ENCODE data around the gene SFXN3. TPM values are rescaled to one million over a fixed set of nuclear protein-coding genes. Genes with fewer than 3 reads are reported as not detected.

SFXN3 gene
- total and polyA plus RNA-seq, 2 of the 13 experiments (the other 11 are each of a cell fraction or from before 2014, with no cell fraction given): 16.8 to 71.5 TPM

- 0 out of 2 replicates have a peak, but pooled peaks have one; percentile 41 for TF ChIP-seq HNF1A (IDR thresholded peaks at IDR 0.05; ENCODE audit: low read depth)
- no peak for TF ChIP-seq HNF1A (CRISPR knock-in tag; IDR thresholded peaks at IDR 0.05; ENCODE audit: borderline replicate concordance)
- TF ChIP-seq CHD4 (IDR thresholded peaks at IDR 0.05; ENCODE audit: borderline replicate concordance, low read length): no peak
- TF ChIP-seq POLR2AphosphoS5 (IDR thresholded peaks at IDR 0.05; ENCODE audit: low read depth, low read length): peak; percentile 50
- TF ChIP-seq SMARCC2 (IDR thresholded peaks at IDR 0.05): no peak
- TF ChIP-seq ZFP82 (CRISPR knock-in tag; IDR thresholded peaks at IDR 0.05; ENCODE audit: borderline replicate concordance): no peak
- TF ChIP-seq SP4 (CRISPR knock-in tag; IDR thresholded peaks at IDR 0.05): no peak; the same call in 1 of the 2 replicates
- TF ChIP-seq ZC3H13 (CRISPR knock-in tag; IDR thresholded peaks at IDR 0.05): no peak
- TF ChIP-seq NCOA5 (CRISPR knock-in tag; IDR thresholded peaks at IDR 0.05): no peak
- no peak for TF ChIP-seq ZNF30 (CRISPR knock-in tag; IDR thresholded peaks at IDR 0.05)
- TF ChIP-seq SRSF1 (optimal IDR thresholded peaks at IDR 0.05; ENCODE audit: low read depth, low read length): no peak
- no peak for TF ChIP-seq SNAPC2 (CRISPR knock-in tag; IDR thresholded peaks at IDR 0.05)
- 0 out of 2 replicates have a peak, but pooled peaks have one; percentile 1 for TF ChIP-seq HOXA9 (CRISPR knock-in tag; IDR thresholded peaks at IDR 0.05; ENCODE audit: borderline replicate concordance)
- TF ChIP-seq NKX3-1 (CRISPR knock-in tag; IDR thresholded peaks at IDR 0.05): no peak; the same call in 1 of the 2 replicates
- TF ChIP-seq ZNF75D (CRISPR knock-in tag; IDR thresholded peaks at IDR 0.05; ENCODE audit: borderline replicate concordance): no peak
- TF ChIP-seq MXD3 (CRISPR knock-in tag; IDR thresholded peaks at IDR 0.05): no peak; the same call in 1 of the 2 replicates
- no peak for TF ChIP-seq ZFP62 (CRISPR knock-in tag; IDR thresholded peaks at IDR 0.05)
- no peak; the same call in 1 of the 2 replicates for TF ChIP-seq ZNF414 (CRISPR knock-in tag; IDR thresholded peaks at IDR 0.05)
- no peak for TF ChIP-seq TOPORS (CRISPR knock-in tag; IDR thresholded peaks at IDR 0.05)
- peak; percentile 82; the same call in 1 of the 2 replicates for TF ChIP-seq ZNF557 (CRISPR knock-in tag; IDR thresholded peaks at IDR 0.05)
- TF ChIP-seq PCBP1 (IDR thresholded peaks at IDR 0.05; ENCODE audit: borderline replicate concordance, low read depth, low read length): 0 out of 2 replicates have a peak, but pooled peaks have one; percentile 46
- no peak for TF ChIP-seq SMAD9 (CRISPR knock-in tag; IDR thresholded peaks at IDR 0.05)
These were observed 32.6 kb upstream of the SFXN3 start (continued) for GRCh38 chr10:100998183-100998990.
